ENCODE measurements around the gene KHSRP.

GRCh38 chr19:6412447-6413091, 12.0 kb downstream of the KHSRP start:
- TF ChIP-seq CTCF (IDR thresholded peaks at IDR 0.05) (peak in 6 of 7 experiments; percentile 33 to 42 (median 33)), POLR2A (IDR thresholded peaks at IDR 0.05) (no peak)
